ENCODE results near the gene NCR1.

GRCh38 chr19:54952591-54953344 is 46.8 kb downstream of the NCR1 start:
- TF ChIP-seq CTCF (IDR thresholded peaks at IDR 0.05) (no peak), CHD2 (IDR thresholded peaks at IDR 0.05; ENCODE audit: low read length, partially characterized antibody) (no peak), POLR2A (IDR thresholded peaks at IDR 0.05; ENCODE audit: low read length) (no peak), HDAC2 (IDR thresholded peaks at IDR 0.05) (no peak), JUN (IDR thresholded peaks at IDR 0.05) (no peak), EP300 (IDR thresholded peaks at IDR 0.05) (no peak), FOSL2 (IDR thresholded peaks at IDR 0.05) (no peak), FOSL2 (CRISPR knock-in tag; IDR thresholded peaks at IDR 0.05) (no peak), MYC (IDR thresholded peaks at IDR 0.05; ENCODE audit: borderline replicate concordance, low read length) (no peak), RAD21 (conservative IDR thresholded peaks at IDR 0.05 in 1 of 2, IDR thresholded peaks at IDR 0.05 in 1 of 2) (no peak), ELK1 (IDR thresholded peaks at IDR 0.05; ENCODE audit: low read depth, low read length) (no peak), MAFK (IDR thresholded peaks at IDR 0.05; ENCODE audit: partially characterized antibody) (no peak)
- TF ChIP-seq, protein P1, sequence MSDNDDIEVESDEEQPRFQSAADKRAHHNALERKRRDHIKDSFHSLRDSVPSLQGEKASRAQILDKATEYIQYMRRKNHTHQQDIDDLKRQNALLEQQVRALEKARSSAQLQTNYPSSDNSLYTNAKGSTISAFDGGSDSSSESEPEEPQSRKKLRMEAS (IDR thresholded peaks at IDR 0.05), result no peak

All from A549 (cell line).